ENCODE data around the gene HADHA. TPM values are rescaled to one million over a fixed set of nuclear protein-coding genes. Genes with fewer than 3 reads are reported as not detected.

Gene HADHA
- total RNA-seq, 1 donor from 2014 or later: 162 TPM

GRCh38 chr2:26212011-26212410 is 32.4 kb downstream of the HADHA start:
- TF ChIP-seq, protein P1, sequence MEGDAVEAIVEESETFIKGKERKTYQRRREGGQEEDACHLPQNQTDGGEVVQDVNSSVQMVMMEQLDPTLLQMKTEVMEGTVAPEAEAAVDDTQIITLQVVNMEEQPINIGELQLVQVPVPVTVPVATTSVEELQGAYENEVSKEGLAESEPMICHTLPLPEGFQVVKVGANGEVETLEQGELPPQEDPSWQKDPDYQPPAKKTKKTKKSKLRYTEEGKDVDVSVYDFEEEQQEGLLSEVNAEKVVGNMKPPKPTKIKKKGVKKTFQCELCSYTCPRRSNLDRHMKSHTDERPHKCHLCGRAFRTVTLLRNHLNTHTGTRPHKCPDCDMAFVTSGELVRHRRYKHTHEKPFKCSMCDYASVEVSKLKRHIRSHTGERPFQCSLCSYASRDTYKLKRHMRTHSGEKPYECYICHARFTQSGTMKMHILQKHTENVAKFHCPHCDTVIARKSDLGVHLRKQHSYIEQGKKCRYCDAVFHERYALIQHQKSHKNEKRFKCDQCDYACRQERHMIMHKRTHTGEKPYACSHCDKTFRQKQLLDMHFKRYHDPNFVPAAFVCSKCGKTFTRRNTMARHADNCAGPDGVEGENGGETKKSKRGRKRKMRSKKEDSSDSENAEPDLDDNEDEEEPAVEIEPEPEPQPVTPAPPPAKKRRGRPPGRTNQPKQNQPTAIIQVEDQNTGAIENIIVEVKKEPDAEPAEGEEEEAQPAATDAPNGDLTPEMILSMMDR (IDR thresholded peaks at IDR 0.05; ENCODE audit: unreplicated experiment): no peak
- DNase-seq (ENCODE audit: low spot score): no peak
- Mint-ChIP-seq H3K4me1 (ENCODE audit: unreplicated experiment) (no peaks in the 10 kb centered on the region), H3K9me3 (ENCODE audit: unreplicated experiment) (no peaks in the 10 kb centered on the region), H3K27me3 (ENCODE audit: unreplicated experiment) (no peaks in the 10 kb centered on the region), H3K4me3 (ENCODE audit: unreplicated experiment) (no peak overlapping the region), H3K36me3 (ENCODE audit: low read depth, unreplicated experiment) (peaks cover 23% of the 10 kb centered on the region), H3K27ac (ENCODE audit: unreplicated experiment) (no peak overlapping the region)

GRCh38 chr2:26203906-26204305 is 40.5 kb downstream of the HADHA start:
- H3K9me3 Mint-ChIP-seq (ENCODE audit: unreplicated experiment): no peaks in the 10 kb centered on the region
- no peaks in the 10 kb centered on the region for H3K4me1 Mint-ChIP-seq (ENCODE audit: unreplicated experiment)
- no peak for DNase-seq (ENCODE audit: low spot score)
- H3K4me3 Mint-ChIP-seq (ENCODE audit: unreplicated experiment): no peak overlapping the region
- TF ChIP-seq, protein P1 (IDR thresholded peaks at IDR 0.05; ENCODE audit: unreplicated experiment): no peak
- H3K36me3 Mint-ChIP-seq (ENCODE audit: low read depth, unreplicated experiment): peaks cover 9% of the 10 kb centered on the region
- H3K27me3 Mint-ChIP-seq (ENCODE audit: unreplicated experiment): no peaks in the 10 kb centered on the region
- H3K27ac Mint-ChIP-seq (ENCODE audit: unreplicated experiment): no peak overlapping the region

DNA sequence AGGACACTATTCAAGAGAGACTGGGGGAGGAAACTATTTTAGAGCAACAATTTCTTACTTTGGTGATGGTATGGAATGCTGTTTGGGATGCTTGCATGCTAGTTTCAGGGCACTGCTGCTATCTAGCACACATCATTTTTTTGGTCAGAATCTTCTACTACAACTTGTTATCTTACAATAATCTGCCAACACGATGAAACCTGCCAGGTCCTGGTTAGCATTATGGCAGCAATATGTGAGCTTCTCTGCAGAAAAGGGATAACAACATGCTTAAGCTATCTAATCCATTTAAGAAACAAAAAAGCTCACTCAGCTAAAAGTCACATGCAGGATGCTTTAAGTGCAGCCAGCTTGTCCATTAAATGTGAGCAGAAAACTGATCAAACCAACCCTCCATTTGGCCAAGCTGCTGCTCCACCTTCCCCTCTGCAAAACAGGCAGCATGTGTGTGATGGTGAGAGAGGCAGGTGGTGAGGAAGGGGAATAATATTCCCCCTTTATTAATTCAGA is 41.4 kb downstream of the HADHA start:
- H3K27ac Mint-ChIP-seq (ENCODE audit: unreplicated experiment): no peak overlapping the region
- DNase-seq (ENCODE audit: low spot score): no peak
- H3K9me3 Mint-ChIP-seq (ENCODE audit: unreplicated experiment): no peaks in the 10 kb centered on the region

GRCh38 chr2:26197516-26197915 is 46.9 kb downstream of the HADHA start:
- Mint-ChIP-seq H3K4me1 (ENCODE audit: unreplicated experiment) (no peaks in the 10 kb centered on the region), H3K27me3 (ENCODE audit: unreplicated experiment) (peaks cover 3% of the 10 kb centered on the region), H3K4me3 (ENCODE audit: unreplicated experiment) (no peak overlapping the region), H3K9me3 (ENCODE audit: unreplicated experiment) (no peaks in the 10 kb centered on the region), H3K27ac (ENCODE audit: unreplicated experiment) (no peak overlapping the region), H3K36me3 (ENCODE audit: low read depth, unreplicated experiment) (peaks cover 41% of the 10 kb centered on the region)
- TF ChIP-seq, protein P1 (IDR thresholded peaks at IDR 0.05; ENCODE audit: unreplicated experiment): no peak
- DNase-seq (ENCODE audit: low spot score): no peak

More for the DNA sequence above, 41.4 kb downstream of the HADHA start:
- H3K27me3 Mint-ChIP-seq (ENCODE audit: unreplicated experiment): no peaks in the 10 kb centered on the region
- peaks cover 15% of the 10 kb centered on the region for H3K36me3 Mint-ChIP-seq (ENCODE audit: low read depth, unreplicated experiment)
- TF ChIP-seq, protein P1 (IDR thresholded peaks at IDR 0.05; ENCODE audit: unreplicated experiment): no peak
- no peak overlapping the region for H3K4me3 Mint-ChIP-seq (ENCODE audit: unreplicated experiment)
- no peaks in the 10 kb centered on the region for H3K4me1 Mint-ChIP-seq (ENCODE audit: unreplicated experiment)

DNA sequence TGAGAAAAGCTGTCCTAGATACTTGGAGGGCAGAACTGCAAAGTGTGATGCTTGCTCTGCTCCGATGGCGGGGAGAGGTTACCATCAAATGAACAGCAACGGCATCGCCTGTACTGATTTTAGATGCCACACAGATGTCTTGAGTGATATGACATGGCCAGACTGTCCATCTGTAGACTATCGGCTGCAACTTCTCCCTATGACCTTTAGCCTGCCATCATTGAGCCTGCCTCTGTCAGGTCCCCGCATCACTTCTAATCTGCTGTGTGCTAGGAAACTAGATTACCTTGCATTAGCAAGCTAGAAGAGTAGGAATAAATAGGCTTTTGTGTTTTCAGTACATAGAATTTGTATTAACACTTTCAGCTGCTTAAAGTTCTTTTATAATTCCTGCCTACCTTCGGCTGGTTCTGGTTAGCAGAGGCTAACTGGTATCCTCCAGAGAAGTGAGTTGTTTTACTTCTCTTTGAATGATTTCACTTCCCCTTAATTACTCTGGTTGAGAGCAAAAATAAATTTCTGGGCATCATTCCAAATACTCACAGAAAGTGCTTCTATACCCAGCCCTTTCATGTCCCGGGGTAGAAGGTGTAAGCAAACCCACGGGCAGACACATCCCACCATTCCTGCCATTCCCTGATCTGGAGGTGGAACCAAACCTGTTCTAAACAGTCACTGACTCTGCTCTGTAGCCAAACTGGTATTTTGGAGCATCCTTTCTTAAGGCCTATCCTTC is 47.6 kb downstream of the HADHA start:
- Mint-ChIP-seq H3K27me3 (ENCODE audit: unreplicated experiment) (peaks cover 3% of the 10 kb centered on the region), H3K4me1 (ENCODE audit: unreplicated experiment) (no peaks in the 10 kb centered on the region), H3K4me3 (ENCODE audit: unreplicated experiment) (no peak overlapping the region), H3K36me3 (ENCODE audit: low read depth, unreplicated experiment) (peaks cover 35% of the 10 kb centered on the region), H3K27ac (ENCODE audit: unreplicated experiment) (no peak overlapping the region), H3K9me3 (ENCODE audit: unreplicated experiment) (no peaks in the 10 kb centered on the region)
- no peak for DNase-seq (ENCODE audit: low spot score)
- TF ChIP-seq, protein P1 (IDR thresholded peaks at IDR 0.05; ENCODE audit: unreplicated experiment): no peak

All from endothelial cell (in vitro differentiated cells).